Fibroblast of the conjunctiva (primary cell): ENCODE results near the gene PCNX3.

Experiments
- DNase-seq: peaks from one replicate; pipeline ENCODE4 v3.0.0-alpha.2; 2010; ENCODE audit warnings: low read depth

Gene PCNX3

DNA sequence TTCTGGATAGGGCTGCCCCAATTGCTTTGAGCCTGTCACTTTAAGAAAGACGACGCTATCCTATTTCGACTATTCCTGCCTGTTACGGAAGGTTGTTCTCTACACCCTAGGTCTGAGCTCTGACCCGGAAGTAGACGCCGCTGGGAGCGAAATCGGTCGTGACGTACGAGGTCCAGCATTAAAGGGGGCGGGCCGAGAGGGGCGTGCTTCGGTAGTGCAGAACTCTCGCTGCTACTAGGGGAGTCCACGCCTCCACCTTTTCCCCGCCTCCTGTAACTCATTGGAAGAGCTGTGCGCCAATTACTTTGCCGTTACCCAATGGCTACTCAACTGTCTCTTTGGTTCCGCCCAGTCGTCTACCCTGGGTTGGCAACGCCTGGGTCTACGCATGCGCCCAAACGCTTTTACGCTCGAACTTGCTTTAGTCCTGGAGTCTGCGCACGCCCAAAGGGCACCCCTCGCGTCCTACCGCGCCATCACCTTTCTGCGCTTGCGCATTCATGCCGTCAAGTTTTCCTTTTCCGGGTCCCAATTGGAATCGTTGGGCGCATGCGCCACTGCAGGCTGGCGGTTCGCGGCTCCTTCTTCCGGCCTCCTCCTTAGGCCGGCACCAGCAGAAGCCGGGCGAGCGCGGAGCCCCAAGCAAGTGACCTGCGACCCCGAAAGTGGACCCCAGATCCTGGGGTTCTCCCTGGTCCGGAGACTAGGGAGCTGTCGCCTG lies at the start of gene PCNX3:
Gene PCNX3, plus strand, starts transcription at position 548 of the 721 bp plus-strand sequence. CDS start 536 bp downstream, outside the sequence.
- DNase-seq, result peak; percentile 100

DNA sequence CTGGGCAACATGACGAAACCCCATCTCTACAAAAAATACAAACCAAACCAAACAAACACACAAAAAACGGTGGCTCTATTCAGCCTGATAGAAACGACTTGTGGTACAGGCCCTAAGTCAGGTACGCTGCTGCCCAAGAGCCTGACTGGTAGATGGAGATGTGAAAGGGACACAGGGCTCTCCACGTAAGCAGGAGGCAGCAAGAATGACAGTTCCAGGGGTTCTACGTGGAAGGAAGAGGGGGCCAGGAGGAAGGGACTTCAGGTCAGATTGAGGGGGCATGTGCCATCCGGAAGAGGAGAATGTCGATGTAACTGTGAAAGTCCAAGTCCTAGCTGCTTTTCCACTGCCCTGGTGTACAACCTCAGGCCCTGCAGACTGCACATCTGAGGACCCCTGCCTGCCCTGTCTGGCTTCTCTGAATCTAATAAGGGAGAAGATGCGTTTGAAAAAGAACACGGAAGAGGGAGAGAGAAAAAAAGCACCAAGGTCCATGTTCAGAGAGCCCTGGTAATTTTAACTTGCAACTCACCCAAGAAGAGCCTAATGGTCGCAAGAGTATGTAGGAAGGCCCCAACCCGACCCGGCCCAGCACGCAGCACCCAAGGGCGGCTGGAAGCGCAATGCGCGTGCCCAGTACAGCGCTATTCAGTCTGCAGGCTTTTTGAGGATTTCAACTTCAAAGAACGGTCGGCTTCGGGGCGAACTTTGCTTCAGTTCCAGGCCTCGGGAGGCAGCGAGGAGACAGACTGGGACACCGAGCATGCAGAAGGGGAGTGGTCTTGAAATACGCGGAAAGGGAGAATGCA lies 46.2 kb upstream of the PCNX3 start:
- no peak for DNase-seq

GRCh38 chr11:65569973-65570918 lies 45.3 kb upstream of the PCNX3 start, which contains the start of gene ZNRD2:
ZNRD2 (plus strand) TSS chr11:65570477; CDS start chr11:65570492, 15 bp downstream.
- DNase-seq, result peak; percentile 96

DNA sequence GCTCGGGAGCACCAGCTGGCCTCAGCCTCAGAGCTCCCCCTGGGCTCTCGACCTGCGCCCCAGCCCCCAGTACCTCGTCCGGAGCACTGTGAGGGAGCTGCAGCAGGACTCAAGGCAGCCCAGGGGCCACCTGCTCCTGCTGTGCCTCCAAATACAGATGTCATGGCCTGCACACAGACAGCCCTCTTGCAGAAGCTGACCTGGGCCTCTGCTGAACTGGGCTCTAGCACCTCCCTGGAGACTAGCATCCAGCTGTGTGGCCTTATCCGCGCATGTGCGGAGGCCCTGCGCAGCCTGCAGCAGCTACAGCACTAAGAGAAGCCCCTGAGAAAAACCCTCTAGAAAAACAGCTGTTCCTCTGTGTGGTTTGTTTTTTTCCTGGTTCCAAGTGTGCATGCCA lies 44.2 kb upstream of the PCNX3 start:
- no peak for DNase-seq

- DNase-seq, result no peak
Observed at GRCh38 chr11:65571940-65572339, 43.6 kb upstream of the PCNX3 start.

DNA sequence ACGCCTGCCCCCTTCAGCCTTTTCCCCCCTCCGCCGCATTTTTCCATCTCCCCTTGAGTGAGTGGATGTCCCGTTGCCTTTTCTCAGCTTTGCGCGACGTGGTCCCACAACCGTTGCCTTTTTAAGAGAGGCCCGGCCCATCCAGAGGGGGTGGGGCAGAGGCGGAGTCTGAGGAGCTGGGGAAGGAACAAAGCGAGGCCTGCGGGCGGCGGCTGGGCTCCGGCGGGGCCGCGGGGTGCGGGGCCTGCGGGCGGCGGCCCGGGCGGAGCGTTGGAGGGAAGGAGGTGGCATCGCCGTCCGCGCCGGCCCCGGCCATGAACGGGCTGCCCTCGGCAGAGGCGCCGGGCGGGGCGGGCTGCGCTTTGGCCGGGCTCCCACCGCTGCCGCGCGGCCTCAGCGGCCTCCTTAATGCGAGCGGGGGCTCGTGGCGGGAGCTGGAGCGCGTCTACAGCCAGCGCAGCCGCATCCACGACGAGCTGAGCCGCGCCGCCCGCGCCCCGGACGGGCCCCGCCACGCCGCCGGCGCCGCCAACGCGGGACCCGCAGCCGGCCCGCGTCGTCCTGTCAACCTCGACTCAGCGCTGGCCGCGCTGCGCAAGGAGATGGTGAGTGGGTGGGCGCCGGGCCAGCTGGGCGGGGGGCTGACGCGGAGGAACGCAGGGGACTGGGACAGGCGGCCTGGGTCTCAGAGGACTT lies 43.1 kb upstream of the PCNX3 start, which contains the start of gene FAM89B:
Gene FAM89B, plus strand, starts transcription at position 183 of the 696 bp plus-strand sequence. Its CDS starts 132 bp downstream, at position 315.
- peak; percentile 47 for DNase-seq

- DNase-seq, result no peak
Observed at GRCh38 chr11:65573391-65574079, 42.0 kb upstream of the PCNX3 start.

DNA sequence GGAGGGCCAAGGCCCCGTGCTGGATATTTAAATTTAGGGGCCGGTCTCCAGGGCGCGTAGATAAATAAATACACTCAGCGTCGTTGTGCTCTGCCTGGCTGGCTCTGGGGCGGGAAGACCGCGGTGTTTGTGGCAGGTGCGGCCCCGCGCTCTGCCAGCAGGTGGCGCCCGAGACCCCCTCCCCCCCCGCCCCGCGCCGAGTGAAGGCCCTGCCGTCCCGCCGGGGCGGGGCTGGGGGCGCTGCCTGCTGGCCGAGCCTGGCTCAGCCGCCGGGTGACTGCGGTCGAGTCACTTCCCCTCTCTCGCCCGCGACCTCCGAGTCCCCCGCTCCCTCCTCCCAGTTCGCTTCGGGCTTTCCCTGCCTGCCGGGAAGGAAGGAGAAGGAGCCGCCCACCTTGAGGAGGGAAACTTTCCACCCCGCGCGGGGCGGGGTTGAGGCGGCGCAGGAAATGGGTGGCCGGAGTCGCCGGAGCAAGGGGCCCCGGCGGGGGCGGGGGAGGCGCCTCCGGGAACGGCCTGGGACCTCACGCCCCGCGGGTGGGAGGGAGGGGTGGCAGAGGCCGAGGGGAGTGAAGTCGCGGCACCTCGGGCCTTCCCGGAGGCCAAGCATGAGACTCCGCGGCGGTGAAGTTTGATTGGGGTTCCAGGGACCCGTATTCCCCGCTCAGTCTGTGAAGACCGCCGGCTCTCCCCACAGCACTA lies 41.3 kb upstream of the PCNX3 start:
- DNase-seq, result peak; percentile 88

DNA sequence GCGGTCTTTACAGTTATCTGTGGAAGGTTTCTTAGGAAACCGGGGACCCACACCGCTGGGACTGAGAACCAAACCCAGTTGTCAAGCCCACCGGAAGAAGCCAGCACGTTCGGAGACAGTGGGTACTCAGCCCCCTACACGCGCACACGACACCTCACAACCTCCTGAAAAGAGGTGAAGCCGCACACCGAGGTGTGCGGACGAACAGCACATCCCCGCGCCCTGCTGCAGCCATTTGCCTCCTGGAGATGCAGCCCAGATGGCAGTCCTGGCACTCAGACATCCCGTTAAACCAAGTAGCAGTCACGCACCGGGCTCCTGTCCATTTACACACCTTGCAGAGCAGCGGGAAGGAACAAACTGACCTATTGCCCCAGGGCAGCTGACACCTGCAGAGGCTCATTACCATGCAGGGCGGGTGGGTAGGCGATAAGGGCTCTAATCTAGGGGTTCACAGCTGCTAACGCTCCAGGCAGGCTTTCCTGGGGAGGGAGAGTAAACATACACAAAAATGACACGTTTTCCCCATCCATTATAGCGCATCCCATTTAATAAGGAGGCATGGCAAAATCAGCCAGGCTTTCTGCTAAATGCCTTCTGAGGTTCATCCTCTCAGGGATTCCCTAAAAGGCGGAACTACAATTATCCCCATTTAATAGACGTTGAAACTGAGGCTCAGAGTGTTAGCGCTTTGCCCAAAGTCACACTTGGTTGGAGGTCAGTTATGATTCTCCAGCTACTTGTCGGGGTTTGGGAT lies 40.6 kb upstream of the PCNX3 start:
- DNase-seq, result no peak

GRCh38 chr11:65575568-65576231 lies 39.9 kb upstream of the PCNX3 start, which contains the start of gene EHBP1L1:
EHBP1L1 (plus strand) TSS chr11:65576053; CDS start chr11:65576303, 250 bp downstream.
- DNase-seq, result no peak

DNA sequence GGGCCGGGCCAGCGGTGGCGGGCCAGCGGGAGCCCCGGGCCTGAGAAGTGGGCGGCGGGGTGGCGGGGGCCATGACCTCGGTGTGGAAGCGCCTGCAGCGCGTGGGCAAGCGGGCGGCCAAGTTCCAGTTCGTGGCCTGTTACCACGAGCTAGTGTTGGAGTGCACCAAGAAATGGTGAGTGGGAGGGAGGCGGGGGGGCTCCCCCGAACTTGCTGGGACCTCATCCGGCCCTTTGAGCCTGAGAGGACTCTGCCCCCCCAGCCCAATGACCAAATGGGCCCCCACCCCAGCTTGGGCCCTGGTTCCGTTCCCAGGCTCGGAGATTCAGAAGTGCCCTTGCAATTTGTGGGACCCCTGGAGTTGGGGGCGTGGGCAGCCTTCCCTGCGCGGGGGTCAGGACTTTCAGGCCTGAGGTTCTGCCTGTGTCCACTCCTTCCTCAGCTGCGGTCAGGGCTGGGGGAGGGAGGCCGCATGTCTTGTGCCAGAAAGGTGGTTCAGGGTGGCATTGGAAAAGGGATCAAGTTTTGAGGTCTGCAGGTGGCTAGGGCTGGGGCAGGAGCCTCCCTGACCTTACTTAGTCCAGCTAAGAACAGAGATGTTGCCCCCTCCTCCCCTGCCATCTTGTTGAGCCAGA lies 39.2 kb upstream of the PCNX3 start:
- DNase-seq, result no peak

- no peak for DNase-seq
Observed at GRCh38 chr11:65576867-65577755, 38.5 kb upstream of the PCNX3 start.

DNA sequence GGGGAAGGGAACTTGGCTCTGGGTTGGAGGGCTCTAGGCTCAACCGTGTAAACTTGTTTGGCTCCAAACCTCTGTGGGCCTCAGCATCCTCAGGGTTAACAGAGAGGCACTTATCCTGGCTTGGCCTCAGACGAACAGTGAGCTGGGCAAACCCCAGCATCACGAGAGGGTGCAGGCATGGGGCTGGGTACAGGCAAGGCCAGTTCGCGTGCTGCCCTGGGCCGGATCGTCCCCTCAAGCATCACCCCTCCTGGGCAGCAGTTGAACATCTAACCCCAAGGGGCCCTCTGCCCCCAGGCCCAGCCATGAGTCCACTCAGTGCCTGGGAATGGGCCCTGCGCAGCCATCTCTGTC lies 37.8 kb upstream of the PCNX3 start:
- no peak for DNase-seq

DNA sequence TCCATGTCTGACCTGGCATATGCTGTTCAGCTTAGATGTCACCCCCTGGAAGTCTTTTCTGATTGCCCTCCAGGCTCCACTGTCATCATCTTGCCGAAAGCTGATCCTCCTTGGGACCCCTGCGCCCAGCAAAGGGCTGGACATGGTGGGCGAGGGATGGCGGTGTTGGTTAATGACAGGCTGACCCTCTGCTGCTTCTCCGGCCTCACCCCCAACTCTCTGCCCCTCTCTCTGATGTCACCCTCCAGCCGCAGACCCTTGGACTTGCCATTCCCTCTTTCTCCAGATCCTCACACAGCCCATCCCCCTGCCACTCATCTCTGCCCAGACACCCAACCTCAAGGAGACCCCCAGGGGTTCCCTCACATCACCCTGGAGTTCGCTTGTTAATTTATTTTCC lies 37.4 kb upstream of the PCNX3 start:
- no peak for DNase-seq

DNA sequence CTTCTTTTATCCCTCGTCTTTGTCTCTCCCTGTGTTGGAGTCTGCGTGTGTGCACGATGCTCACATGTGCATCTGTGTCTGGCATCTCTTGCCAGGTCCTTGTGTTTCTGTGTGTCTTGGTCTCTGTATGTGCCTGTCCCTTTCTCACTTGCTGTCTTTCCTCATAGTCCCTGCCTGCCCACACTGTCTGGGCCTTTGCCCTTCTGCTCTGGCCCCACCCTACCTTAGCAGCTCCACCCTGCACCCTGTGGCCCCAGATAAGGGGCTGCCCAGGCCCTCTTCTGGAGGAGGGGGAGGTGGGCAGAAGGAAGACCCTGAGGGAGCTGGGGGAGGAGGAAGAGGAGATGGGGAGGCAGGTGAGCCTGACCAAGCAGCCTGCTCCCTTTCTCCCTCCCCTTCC lies 36.9 kb upstream of the PCNX3 start:
- no peak for DNase-seq

GRCh38 chr11:65579291-65579690 lies 36.3 kb upstream of the PCNX3 start:
- no peak for DNase-seq

GRCh38 chr11:65580031-65580692 lies 35.4 kb upstream of the PCNX3 start:
- no peak for DNase-seq
